GM18861 (cell line): ENCODE results near the gene ATP8A1.
A peak's percentile ranks its signal among the peaks of the same experiment; 100 is the strongest.

Experiments
- ATAC-seq: cut with Tn5 transposase; IDR thresholded peaks from one replicate; pipeline ENCODE4 v1.9.1; 2021; ENCODE audit not compliant: unreplicated experiment

ATP8A1 gene

GRCh38 chr4:42627885-42628646, 28.8 kb downstream of the ATP8A1 start:
- peak; percentile 90 for ATAC-seq

GRCh38 chr4:42626629-42627146, 30.2 kb downstream of the ATP8A1 start:
- peak; percentile 17 for ATAC-seq

DNA sequence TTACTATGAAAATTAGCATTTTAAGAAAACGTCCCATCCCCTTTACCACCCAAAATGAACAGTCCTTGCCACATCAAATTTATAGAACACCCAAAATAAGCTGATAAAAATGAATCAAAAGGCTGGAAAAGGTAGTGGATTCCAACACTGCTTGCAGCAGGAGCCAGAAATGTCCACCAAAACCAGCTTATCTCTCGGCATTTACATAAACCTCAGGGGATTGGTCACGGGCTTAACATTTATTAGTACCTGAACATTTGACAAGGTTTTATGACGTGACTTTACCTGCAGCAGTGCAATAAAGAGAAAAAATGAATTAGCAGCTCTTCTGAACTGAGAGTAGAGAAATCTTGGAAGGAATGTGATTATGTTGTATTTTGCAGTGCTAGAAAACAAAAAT, 31.6 kb downstream of the ATP8A1 start:
- no peak for ATAC-seq

GRCh38 chr4:42624551-42624950, 32.4 kb downstream of the ATP8A1 start:
- no peak for ATAC-seq

DNA sequence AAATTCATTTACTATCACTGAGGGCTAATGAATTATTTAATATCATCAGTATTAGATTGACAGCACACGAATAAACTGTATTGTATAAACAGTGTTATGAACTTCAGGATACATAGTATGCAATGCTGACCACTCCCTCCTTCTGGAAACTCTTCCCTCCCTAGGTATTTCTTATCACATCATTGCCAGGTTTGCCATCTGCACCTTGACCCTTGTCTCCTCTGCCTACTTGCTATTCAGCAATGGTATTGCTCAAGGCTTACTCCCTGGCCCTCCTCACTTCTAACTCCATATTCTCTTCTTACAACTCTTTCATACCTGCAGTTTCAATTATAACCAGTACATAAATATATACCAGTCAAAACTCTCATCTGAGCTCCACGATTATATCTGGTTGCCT, 38.9 kb downstream of the ATP8A1 start:
- no peak for ATAC-seq

DNA sequence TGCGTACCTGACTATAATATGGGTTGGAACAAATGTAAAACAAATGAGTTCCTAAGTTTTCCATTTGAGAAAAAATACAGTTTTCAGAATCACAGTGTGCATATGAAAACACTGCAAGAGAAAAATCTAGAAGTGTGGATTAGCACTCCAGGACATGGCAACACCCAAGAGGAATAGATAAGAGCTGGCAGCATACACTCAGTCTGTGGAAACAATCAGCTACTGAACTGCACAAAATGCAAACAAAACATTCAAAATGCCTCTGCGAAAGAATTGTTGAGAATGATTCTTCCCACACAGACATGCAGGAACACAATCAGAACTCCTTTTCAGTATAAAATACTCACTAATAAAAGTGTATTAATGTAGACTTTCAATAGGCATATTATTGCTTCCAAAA, 39.9 kb downstream of the ATP8A1 start:
- no peak for ATAC-seq

- ATAC-seq, result no peak
Measured at GRCh38 chr4:42616572-42616971, 40.3 kb downstream of the ATP8A1 start.

- ATAC-seq, result no peak
Measured at GRCh38 chr4:42615131-42615763, 41.7 kb downstream of the ATP8A1 start.

- ATAC-seq, result no peak
Measured at GRCh38 chr4:42612898-42613297, 44.0 kb downstream of the ATP8A1 start.

DNA sequence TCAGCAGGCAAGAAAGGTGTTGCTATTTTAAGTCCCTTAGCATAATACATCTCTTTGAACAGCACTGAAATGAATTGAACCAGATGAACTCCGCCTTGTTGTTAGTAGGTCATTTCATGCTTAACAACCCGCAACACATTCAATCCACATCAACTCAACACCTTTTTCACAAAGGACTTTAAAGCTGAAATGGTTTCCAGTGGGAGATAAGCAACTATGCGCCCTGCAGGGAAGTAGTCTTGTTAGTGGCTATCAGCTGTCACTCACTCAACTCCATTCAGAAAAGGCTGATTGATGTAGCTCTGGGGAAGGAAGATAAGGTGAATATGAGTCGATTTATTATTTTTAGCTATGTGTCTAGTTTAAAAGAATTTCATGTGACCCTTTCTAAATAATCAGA, 46.0 kb downstream of the ATP8A1 start:
- ATAC-seq, result no peak

DNA sequence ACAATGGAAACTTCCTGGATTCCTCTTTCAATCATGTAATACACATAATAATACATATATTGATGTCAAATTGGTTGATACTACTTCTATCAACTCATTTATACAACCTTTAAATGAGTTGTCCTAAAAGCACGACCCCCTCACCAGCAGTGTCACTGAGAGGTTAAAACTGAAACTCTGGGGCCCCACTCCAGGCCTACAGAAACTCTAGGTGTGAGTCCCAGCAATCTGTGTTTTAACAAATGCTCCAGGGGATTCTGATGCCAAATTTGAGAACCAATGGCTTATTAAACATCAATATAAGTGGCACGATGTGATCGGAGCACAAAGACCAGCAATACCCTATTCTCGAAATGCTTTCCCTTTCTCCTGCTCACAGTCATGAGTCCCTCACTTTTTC, 47.9 kb downstream of the ATP8A1 start:
- no peak for ATAC-seq

GRCh38 chr4:42608551-42608950, 48.4 kb downstream of the ATP8A1 start:
- no peak for ATAC-seq

DNA sequence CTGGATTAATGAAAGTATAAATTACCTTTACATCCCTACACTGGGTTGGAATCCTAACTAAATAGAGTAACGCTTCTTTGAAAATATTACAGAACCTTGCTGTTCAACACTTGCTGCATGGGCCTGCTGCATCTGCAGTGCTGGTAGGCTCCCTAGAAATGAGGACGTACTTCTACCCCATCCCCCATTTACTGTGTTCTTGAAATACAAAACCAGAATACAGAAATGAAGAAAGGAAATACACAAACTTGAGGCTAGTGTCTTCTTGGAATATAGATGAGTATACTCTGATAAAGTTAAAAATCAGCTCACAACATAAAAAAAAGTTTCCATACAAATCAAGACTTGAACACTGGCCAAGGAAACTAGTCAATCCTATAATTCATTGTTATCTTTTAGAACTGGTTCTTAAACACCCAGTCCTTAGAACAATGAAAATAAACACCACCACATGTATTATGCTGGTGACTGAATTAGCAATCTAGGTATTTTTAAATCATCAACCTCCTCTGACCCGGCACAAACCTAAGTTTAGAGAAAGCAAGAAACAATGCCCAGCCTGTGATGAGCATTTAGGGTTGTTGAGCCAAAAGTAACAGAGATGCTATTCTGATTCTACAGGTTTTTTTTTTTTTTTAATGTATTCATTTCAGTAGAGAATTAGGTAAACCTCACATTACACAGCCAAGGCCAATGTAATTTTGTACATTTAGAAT, 49.7 kb downstream of the ATP8A1 start:
- no peak for ATAC-seq

GRCh38 chr4:42605264-42605663, 51.6 kb downstream of the ATP8A1 start:
- ATAC-seq, result no peak

- ATAC-seq, result no peak
Measured at GRCh38 chr4:42603862-42604261, 53.0 kb downstream of the ATP8A1 start.

DNA sequence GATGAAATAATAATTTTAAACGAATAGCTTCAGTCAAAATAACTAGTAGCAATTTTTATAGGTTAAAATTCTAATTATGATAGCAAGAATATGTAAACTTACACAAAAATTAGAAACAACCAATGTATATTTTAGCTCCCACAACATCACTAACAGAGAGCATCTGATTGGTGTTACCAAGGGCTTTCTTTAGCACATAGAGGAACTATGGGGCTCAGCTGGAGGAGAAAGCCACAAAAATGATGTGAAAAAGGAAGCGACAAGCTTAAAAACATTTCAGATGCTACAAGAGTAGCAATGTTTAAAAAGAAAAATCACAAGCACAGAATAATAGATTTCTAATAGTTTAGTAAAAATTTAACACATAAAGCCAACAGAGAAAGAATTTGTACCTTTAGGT, 56.3 kb downstream of the ATP8A1 start:
- no peak for ATAC-seq

DNA sequence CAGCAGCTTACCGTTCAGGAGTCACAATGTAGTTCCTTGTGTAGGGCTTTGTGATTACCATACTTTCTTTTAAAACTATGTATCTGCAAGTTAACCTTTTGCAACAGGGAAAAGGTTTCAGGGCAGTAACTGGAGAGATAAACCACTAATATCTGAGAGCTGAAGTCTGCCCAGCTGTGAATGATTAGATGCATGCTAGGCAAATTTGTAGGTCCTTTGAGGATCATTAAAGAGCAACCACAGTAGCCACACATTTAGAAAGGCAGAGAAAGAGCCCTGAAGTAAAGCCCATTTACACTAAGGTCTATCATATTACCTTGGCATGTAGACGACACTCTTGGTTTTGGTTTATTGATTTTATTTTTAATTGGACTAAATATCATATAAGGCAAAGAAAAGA, 60.0 kb downstream of the ATP8A1 start:
- peak; percentile 90 for ATAC-seq

DNA sequence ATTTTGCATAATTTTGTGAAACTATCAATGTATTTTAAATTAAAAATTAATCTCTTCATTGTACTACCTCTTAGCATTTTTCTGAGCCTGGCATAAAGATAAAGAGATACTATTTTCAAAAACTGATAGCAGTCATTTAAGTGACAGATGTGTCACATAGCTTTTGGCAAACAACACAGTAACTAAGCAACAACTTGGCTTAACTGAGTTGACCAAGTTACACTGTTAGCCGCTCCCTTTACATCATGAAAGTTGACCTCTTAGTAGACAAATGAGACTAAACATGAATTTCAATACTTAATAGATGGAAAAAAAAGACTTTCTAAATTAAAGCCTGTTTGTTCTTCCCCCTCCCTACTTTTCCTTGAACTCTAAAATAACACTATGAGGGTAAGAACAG, 62.0 kb downstream of the ATP8A1 start:
- no peak for ATAC-seq

GRCh38 chr4:42588909-42589308, 68.0 kb downstream of the ATP8A1 start:
- no peak for ATAC-seq

- ATAC-seq, result no peak
Measured at GRCh38 chr4:42586775-42587174, 70.1 kb downstream of the ATP8A1 start.

DNA sequence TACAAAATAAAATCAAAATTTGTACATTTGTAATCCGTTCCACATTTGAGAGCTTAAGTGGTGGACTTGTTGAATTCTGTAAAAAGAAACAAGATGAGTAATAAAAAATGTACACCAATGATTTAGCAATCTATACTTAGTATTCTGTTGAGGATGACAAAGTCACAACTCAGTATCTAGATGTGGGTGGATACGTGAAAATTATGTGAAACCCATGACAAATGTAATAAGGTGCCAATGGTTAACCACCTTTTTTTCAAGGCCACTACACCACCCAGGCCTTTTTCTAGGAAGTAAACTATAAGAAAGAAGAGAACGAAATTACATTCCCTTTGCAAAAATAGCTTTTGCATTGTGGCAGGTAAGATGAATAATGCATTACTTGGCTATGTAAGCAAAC, 77.0 kb downstream of the ATP8A1 start:
- no peak for ATAC-seq

DNA sequence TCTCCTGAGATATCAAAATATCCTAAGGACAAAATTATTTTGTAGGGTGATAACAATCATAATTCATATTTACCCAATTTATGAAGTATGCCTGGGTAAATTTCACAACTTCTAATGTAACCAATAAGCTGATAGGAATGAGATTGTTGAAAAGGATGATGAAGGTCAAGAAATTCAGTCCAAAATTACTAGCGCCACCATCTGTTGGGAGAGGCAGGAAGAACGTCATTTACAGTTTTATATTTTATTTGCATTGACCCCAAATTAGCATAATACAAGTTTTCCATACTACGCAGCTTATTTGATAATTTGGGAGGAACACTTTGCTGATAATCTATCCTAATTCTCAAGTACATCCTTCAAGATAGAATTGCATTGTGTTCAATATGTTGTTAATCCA, 78.7 kb downstream of the ATP8A1 start:
- no peak for ATAC-seq
